ENCODE data around the gene OMD. TPM values are rescaled to one million over a fixed set of nuclear protein-coding genes. Genes with fewer than 3 reads are reported as not detected.

Gene OMD
- total and polyA plus RNA-seq, 2 donors (not counting 1 experiment from before 2014, with no cell fraction given): not detected

DNA sequence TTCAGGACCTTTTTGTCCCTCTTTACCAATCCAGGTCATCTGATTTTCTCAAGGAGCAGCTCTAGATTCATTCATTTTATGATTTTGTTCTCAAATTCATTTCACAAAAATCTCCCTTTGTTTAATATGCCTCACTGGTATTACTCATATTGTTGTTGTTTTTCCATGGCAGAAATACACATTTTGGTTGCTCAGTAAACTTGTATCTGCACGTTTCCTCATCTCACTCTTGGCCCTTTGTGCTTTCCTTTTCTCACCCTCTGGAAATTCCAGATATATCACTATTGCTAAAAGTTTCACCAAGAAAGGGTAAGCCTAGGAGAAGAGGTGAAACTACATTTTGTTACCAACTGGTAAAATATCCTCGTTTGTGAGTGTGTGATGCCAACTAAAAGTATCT, 43.2 kb upstream of the OMD start:
- Histone ChIP-seq H3K4me2 (replicated peaks; ENCODE audit: low read depth, low read length, poor library complexity, severe bottlenecking) (no peak overlapping the region), H3K4me3 (ENCODE audit: control extremely low read depth in 1 of 5, extremely low read depth in 1 of 5, insufficient read depth in 1 of 5, low read depth in 2 of 5, low read length in 4 of 5) (no peak overlapping the region), H3K4me1 (ENCODE audit: control insufficient read depth in 2 of 2, insufficient read depth in 2 of 2, low read length in 2 of 2) (no peaks in the 10 kb centered on the region), H3K27me3 (replicated peaks in 1 of 4; ENCODE audit: control extremely low read depth in 1 of 4, control insufficient read depth in 3 of 4, insufficient read depth in 4 of 4, low read length in 3 of 4) (no peaks in the 10 kb centered on the region), H3K79me2 (ENCODE audit: control insufficient read depth, insufficient read depth, low read length) (no peaks in the 10 kb centered on the region), H2AFZ (ENCODE audit: insufficient read depth, low read depth, low read length, poor library complexity, severe bottlenecking) (no peak overlapping the region), H3K9me3 (ENCODE audit: control extremely low read depth in 1 of 3, control insufficient read depth in 2 of 3, insufficient read depth in 1 of 3, low read length in 2 of 3) (no peaks in the 10 kb centered on the region), H3K27ac (ENCODE audit: low read length in 2 of 2) (no peak overlapping the region), H3K9ac (ENCODE audit: low read length) (no peak overlapping the region), H3K36me3 (replicated peaks in 1 of 2; ENCODE audit: control extremely low read depth in 1 of 2, control insufficient read depth in 1 of 2, extremely low read depth in 1 of 2, insufficient read depth in 2 of 2, low read length in 1 of 2) (no peaks in the 10 kb centered on the region), H4K20me1 (ENCODE audit: control insufficient read depth, insufficient read depth, low read length, poor library complexity, severe bottlenecking) (no peaks in the 10 kb centered on the region)
- intact Hi-C loops (cut with micrococcal nuclease): no loop called here
- POLR2A ChIA-PET: no interaction called here
- DNase-seq (no peak), ATAC-seq (ENCODE audit: low read depth) (no peak)
- no peak overlapping the region for H3K27ac Mint-ChIP-seq
- CTCF ChIA-PET: no interaction called here
- H3K4me3 Mint-ChIP-seq: no peak overlapping the region
- TF ChIP-seq, protein P1, sequence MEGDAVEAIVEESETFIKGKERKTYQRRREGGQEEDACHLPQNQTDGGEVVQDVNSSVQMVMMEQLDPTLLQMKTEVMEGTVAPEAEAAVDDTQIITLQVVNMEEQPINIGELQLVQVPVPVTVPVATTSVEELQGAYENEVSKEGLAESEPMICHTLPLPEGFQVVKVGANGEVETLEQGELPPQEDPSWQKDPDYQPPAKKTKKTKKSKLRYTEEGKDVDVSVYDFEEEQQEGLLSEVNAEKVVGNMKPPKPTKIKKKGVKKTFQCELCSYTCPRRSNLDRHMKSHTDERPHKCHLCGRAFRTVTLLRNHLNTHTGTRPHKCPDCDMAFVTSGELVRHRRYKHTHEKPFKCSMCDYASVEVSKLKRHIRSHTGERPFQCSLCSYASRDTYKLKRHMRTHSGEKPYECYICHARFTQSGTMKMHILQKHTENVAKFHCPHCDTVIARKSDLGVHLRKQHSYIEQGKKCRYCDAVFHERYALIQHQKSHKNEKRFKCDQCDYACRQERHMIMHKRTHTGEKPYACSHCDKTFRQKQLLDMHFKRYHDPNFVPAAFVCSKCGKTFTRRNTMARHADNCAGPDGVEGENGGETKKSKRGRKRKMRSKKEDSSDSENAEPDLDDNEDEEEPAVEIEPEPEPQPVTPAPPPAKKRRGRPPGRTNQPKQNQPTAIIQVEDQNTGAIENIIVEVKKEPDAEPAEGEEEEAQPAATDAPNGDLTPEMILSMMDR (IDR thresholded peaks at IDR 0.05): no peak
- no peak for TF ChIP-seq EZH2 (IDR thresholded peaks at IDR 0.05; ENCODE audit: borderline replicate concordance, insufficient read depth, low read depth, low read length, poor library complexity, severe bottlenecking)
- no peaks in the 10 kb centered on the region for H3K4me1 Mint-ChIP-seq
- H3K27me3 Mint-ChIP-seq: no peaks in the 10 kb centered on the region
- WGBS (ENCODE audit: insufficient coverage): no CpG with 5 or more reads among the region's 2 CpGs
- no peaks in the 10 kb centered on the region for H3K9me3 Mint-ChIP-seq (ENCODE audit: insufficient read depth)

DNA sequence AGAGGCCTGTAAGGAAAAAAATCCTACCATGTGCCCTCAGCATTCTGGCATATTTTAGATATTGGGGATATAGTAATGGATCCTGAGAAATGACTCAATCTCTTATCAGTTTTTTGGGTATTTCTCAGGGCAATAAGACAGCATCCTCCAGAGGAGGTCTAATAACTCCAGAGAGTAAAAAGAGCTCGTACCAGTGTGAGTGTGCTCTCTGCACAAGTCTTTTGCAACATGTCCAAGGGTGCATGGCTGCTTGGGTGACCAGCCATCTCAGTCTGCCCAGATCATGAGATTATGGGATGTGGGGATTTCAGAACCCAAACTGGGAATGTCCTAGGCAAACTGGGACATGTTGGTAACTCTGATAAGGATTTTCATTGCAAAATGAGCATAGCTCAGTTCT, 42.8 kb upstream of the OMD start:
- Mint-ChIP-seq H3K9me3 (ENCODE audit: insufficient read depth) (no peaks in the 10 kb centered on the region), H3K4me1 (no peaks in the 10 kb centered on the region), H3K4me3 (no peak overlapping the region), H3K27ac (no peak overlapping the region), H3K27me3 (no peaks in the 10 kb centered on the region)
- no peak overlapping the region for H3K4me2 ChIP-seq (replicated peaks; ENCODE audit: low read depth, low read length, poor library complexity, severe bottlenecking)
- H3K9me3 ChIP-seq (ENCODE audit: control extremely low read depth in 1 of 3, control insufficient read depth in 2 of 3, insufficient read depth in 1 of 3, low read length in 2 of 3): no peaks in the 10 kb centered on the region
- H3K9ac ChIP-seq (ENCODE audit: low read length): no peak overlapping the region
- no peak overlapping the region for H2AFZ ChIP-seq (ENCODE audit: insufficient read depth, low read depth, low read length, poor library complexity, severe bottlenecking)
- no peak overlapping the region for H3K4me3 ChIP-seq (ENCODE audit: control extremely low read depth in 1 of 5, extremely low read depth in 1 of 5, insufficient read depth in 1 of 5, low read depth in 2 of 5, low read length in 4 of 5)
- intact Hi-C loops (cut with micrococcal nuclease): no loop called here
- no peaks in the 10 kb centered on the region for H3K4me1 ChIP-seq (ENCODE audit: control insufficient read depth in 2 of 2, insufficient read depth in 2 of 2, low read length in 2 of 2)
- no peaks in the 10 kb centered on the region for H3K27me3 ChIP-seq (replicated peaks in 1 of 4; ENCODE audit: control extremely low read depth in 1 of 4, control insufficient read depth in 3 of 4, insufficient read depth in 4 of 4, low read length in 3 of 4)
- no peak for DNase-seq
- H3K27ac ChIP-seq (ENCODE audit: low read length in 2 of 2): no peak overlapping the region
- no peaks in the 10 kb centered on the region for H3K36me3 ChIP-seq (replicated peaks in 1 of 2; ENCODE audit: control extremely low read depth in 1 of 2, control insufficient read depth in 1 of 2, extremely low read depth in 1 of 2, insufficient read depth in 2 of 2, low read length in 1 of 2)
- no peak for ATAC-seq (ENCODE audit: low read depth)
- no peaks in the 10 kb centered on the region for H3K79me2 ChIP-seq (ENCODE audit: control insufficient read depth, insufficient read depth, low read length)
- no peak for TF ChIP-seq EZH2 (IDR thresholded peaks at IDR 0.05; ENCODE audit: borderline replicate concordance, insufficient read depth, low read depth, low read length, poor library complexity, severe bottlenecking)
- TF ChIP-seq, protein P1 (IDR thresholded peaks at IDR 0.05): no peak
- WGBS (ENCODE audit: insufficient coverage): 91% methylated on average over 1 of the region's 1 CpG
- no peaks in the 10 kb centered on the region for H4K20me1 ChIP-seq (ENCODE audit: control insufficient read depth, insufficient read depth, low read length, poor library complexity, severe bottlenecking)
- ChIA-PET CTCF (no interaction called here), POLR2A (no interaction called here)
